IMR-90 (cell line): ENCODE measurements around the gene CSN1S1. TPM values are rescaled to one million over a fixed set of nuclear protein-coding genes. Genes with fewer than 3 reads are reported as not detected.

Source experiments
- ATAC-seq: fragments of 200-7000 bp; cut with Tn5 transposase; 2 replicates; pipeline ENCODE4 v1.9.1; 2020; ENCODE audit warnings: low read depth, mild to moderate bottlenecking, moderate library complexity
- BruUV-seq: library from RNA; stranded (reverse); fragments of 400-500 nt; replicated peaks from 2 replicates; lab custom pipeline; 2021; lab: Mats Ljungman, UMichigan
- CTCF ChIA-PET: fragments of 300-600 bp; formaldehyde crosslinking; extraction: SDS; loops from one replicate; lab custom pipeline; 2021; ENCODE audit warnings: antibody characterized with exemption; lab: Yijun Ruan, JAX
- POLR2A ChIA-PET: fragments of 300-600 bp; sonication (Branson Sonifier 250); formaldehyde crosslinking; loops from one replicate; lab custom pipeline; 2022; ENCODE audit warnings: antibody characterized with exemption; ENCODE audit not compliant: unreplicated experiment; lab: Charles Lee
- DNase-seq: peaks from one replicate; pipeline ENCODE4 v3.0.0; 2013
- H2AFZ ChIP-seq: replicated peaks from 2 replicates; pipeline ENCODE3; 2013; ENCODE audit warnings: low read length, mild to moderate bottlenecking; ENCODE audit not compliant: poor library complexity
- H2AK5ac ChIP-seq: 2 replicates; pipeline ENCODE4 v1.6.1; 2013; ENCODE audit warnings: low read depth, low read length, inconsistent platforms
- H2AK9ac ChIP-seq: replicated peaks from 2 replicates; pipeline ENCODE3; 2013; ENCODE audit warnings: mild to moderate bottlenecking, low read depth, low read length, moderate library complexity; ENCODE audit not compliant: poor library complexity
- H2BK120ac ChIP-seq: 2 replicates; pipeline ENCODE4 v1.6.1; 2013; ENCODE audit warnings: low read depth, low read length, inconsistent platforms
- H2BK15ac ChIP-seq: 3 replicates; pipeline ENCODE4 v1.6.1; 2013; ENCODE audit warnings: low read depth, low read length, inconsistent platforms
- H2BK20ac ChIP-seq: 2 replicates; pipeline ENCODE4 v1.6.1; 2013; ENCODE audit warnings: low read depth, mild to moderate bottlenecking, inconsistent platforms, low read length, moderate library complexity
- H2BK5ac ChIP-seq: 2 replicates; pipeline ENCODE4 v1.6.1; 2013; ENCODE audit warnings: mild to moderate bottlenecking, low read depth, low read length, inconsistent platforms; ENCODE audit not compliant: poor library complexity, severe bottlenecking
- H3K14ac ChIP-seq: replicated peaks from 2 replicates; pipeline ENCODE4 v1.6.1; 2013; ENCODE audit warnings: low read depth, low read length, inconsistent platforms
- H3K18ac ChIP-seq: 2 replicates; pipeline ENCODE4 v1.6.1; 2013; ENCODE audit warnings: low read depth, low read length, control low read depth
- H3K23ac ChIP-seq: 2 replicates; pipeline ENCODE4 v1.6.1; 2013; ENCODE audit warnings: low read depth, low read length, inconsistent platforms
- H3K27ac ChIP-seq: 2 replicates; pipeline ENCODE4 v1.5.1; 2013; ENCODE audit warnings: mild to moderate bottlenecking, control low read depth, low read length; ENCODE audit not compliant: insufficient read depth
- H3K27me3 ChIP-seq: 2 replicates; pipeline ENCODE4 v1.6.1; 2013; ENCODE audit warnings: low read length; ENCODE audit not compliant: control insufficient read depth, insufficient read depth
- H3K36me3 ChIP-seq: 2 replicates; pipeline ENCODE4 v1.6.1; 2013; ENCODE audit warnings: low read length, mixed read lengths; ENCODE audit not compliant: control insufficient read depth, insufficient read depth
- H3K4ac ChIP-seq: 2 replicates; pipeline ENCODE4 v1.6.1; 2013; ENCODE audit warnings: low read depth, low read length, inconsistent platforms
- H3K4me1 ChIP-seq: 2 replicates; pipeline ENCODE4 v1.6.1; 2013; ENCODE audit warnings: low read length, mixed read lengths; ENCODE audit not compliant: control insufficient read depth, insufficient read depth
- H3K4me2 ChIP-seq: 2 replicates; pipeline ENCODE4 v1.6.1; 2013; ENCODE audit warnings: low read depth, mild to moderate bottlenecking, control low read depth, low read length, moderate library complexity
- H3K4me3 ChIP-seq: 2 replicates; pipeline ENCODE4 v1.5.1; 2013; ENCODE audit warnings: low read depth, mild to moderate bottlenecking, control low read depth, low read length, moderate library complexity; ENCODE audit not compliant: insufficient read depth
- H3K56ac ChIP-seq: 2 replicates; pipeline ENCODE4 v1.6.1; 2013; ENCODE audit warnings: low read length, inconsistent platforms; ENCODE audit not compliant: insufficient read depth; ENCODE audit errors: extremely low read depth
- H3K79me1 ChIP-seq, 2 experiments: 2 replicates each; pipeline ENCODE4 v1.6.1; 2013; ENCODE audit warnings: low read length in 2 of 2, inconsistent platforms in 1 of 2, low read depth in 1 of 2
- H3K9ac ChIP-seq: 2 replicates; pipeline ENCODE4 v1.6.1; 2013; ENCODE audit warnings: low read depth, low read length, control low read depth
- H3K9me1 ChIP-seq: 2 replicates; pipeline ENCODE4 v1.6.1; 2013; ENCODE audit warnings: low read length, inconsistent platforms; ENCODE audit not compliant: insufficient read depth
- H3K9me3 ChIP-seq: 2 replicates; pipeline ENCODE4 v1.6.1; 2013; ENCODE audit warnings: low read length; ENCODE audit not compliant: control insufficient read depth, insufficient read depth
- H4K20me1 ChIP-seq: 2 replicates; pipeline ENCODE4 v1.6.1; 2013; ENCODE audit warnings: low read length, inconsistent platforms; ENCODE audit not compliant: insufficient read depth
- H4K5ac ChIP-seq: 2 replicates; pipeline ENCODE4 v1.6.1; 2013; ENCODE audit warnings: mild to moderate bottlenecking, low read depth, low read length, control low read depth
- H4K8ac ChIP-seq, 2 experiments: 2 replicates each; pipeline ENCODE4 v1.6.1; 2013; ENCODE audit warnings: low read depth in 2 of 2, low read length in 2 of 2, control low read depth in 1 of 2, inconsistent platforms in 1 of 2
- H4K91ac ChIP-seq: 2 replicates; pipeline ENCODE4 v1.6.1; 2013; ENCODE audit warnings: low read depth, low read length, inconsistent platforms; ENCODE audit not compliant: insufficient read depth
- BHLHE40 ChIP-seq: fragments of 150-350 bp; IDR thresholded peaks from 2 replicates; pipeline ENCODE4 v1.6.1; 2016; ENCODE audit warnings: mild to moderate bottlenecking, low read depth, low read length
- CHD1 ChIP-seq: IDR thresholded peaks from 2 replicates; pipeline ENCODE4 v1.6.1; 2012; ENCODE audit warnings: low read depth, low read length, improper control_type of control experiment
- CTCF ChIP-seq: conservative IDR thresholded peaks from 2 replicates; pipeline ENCODE4 v1.5.1; 2012; ENCODE audit warnings: mild to moderate bottlenecking, low read depth, low read length, improper control_type of control experiment
- ELK1 ChIP-seq: fragments of 150-350 bp; IDR thresholded peaks from 2 replicates; pipeline ENCODE4 v1.6.1; 2016; ENCODE audit warnings: low read depth, mild to moderate bottlenecking, low read length, moderate library complexity, borderline replicate concordance
- MAZ ChIP-seq: IDR thresholded peaks from 2 replicates; pipeline ENCODE4 v1.6.1; 2012; ENCODE audit warnings: low read depth, mild to moderate bottlenecking, low read length, improper control_type of control experiment, moderate library complexity, borderline replicate concordance
- NFE2L2 ChIP-seq: fragments of 150-350 bp; IDR thresholded peaks from 2 replicates; pipeline ENCODE4 v1.6.1; 2016; ENCODE audit warnings: low read depth, mild to moderate bottlenecking, low read length
- RAD21 ChIP-seq: IDR thresholded peaks from 2 replicates; pipeline ENCODE4 v1.6.1; 2012; ENCODE audit warnings: low read length, improper control_type of control experiment
- RCOR1 ChIP-seq: IDR thresholded peaks from 2 replicates; pipeline ENCODE4 v1.6.1; 2012; ENCODE audit warnings: mild to moderate bottlenecking, low read length, improper control_type of control experiment; ENCODE audit not compliant: insufficient replicate concordance
- RFX5 ChIP-seq: IDR thresholded peaks from 2 replicates; pipeline ENCODE4 v1.8.0; 2012; ENCODE audit warnings: low read depth, mild to moderate bottlenecking, low read length, moderate library complexity
- WGBS, 2 experiments: methylation state at CpG; one replicate each; pipeline versions ENCODE4 v1.1.5 to v1.1.7; 2013; ENCODE audit warnings: missing lambda C conversion rate in 2 of 2; ENCODE audit not compliant: insufficient read length in 1 of 2; ENCODE audit errors: extremely low coverage in 2 of 2; 5-methylcytosine and 5-hydroxymethylcytosine counted together
- dilution Hi-C: fragments of 300-500 bp; cut with HindIII; formaldehyde crosslinking; loops from one replicate; pipeline ENCODE4 v1.14.3; 2018; ENCODE audit warnings: low sequenced_read_pairs; ENCODE audit not compliant: unreplicated experiment
- in situ Hi-C: fragments of 300-500 bp; cut with MboI; formaldehyde crosslinking; loops from 3 replicates; pipeline ENCODE4 v1.14.3; 2019; ENCODE audit warnings: low sequenced_read_pairs, inconsistent platforms, mixed read lengths
- intact Hi-C: fragments of 100-400 bp; cut with micrococcal nuclease; formaldehyde crosslinking; loops from 2 replicates; pipeline ENCODE4 v1.10.0; 2022
- polyA plus RNA-seq, 3 experiments: library from polyadenylated mRNA; depleted of rRNA; stranded (reverse); fragments of >200 nt; gene quantifications; 2 replicates each; pipeline ENCODE4 v1.2.3, GENCODE V29; 2012; ENCODE audit warnings: low replicate concordance in 1 of 3
- total RNA-seq: library from RNA; depleted of rRNA; stranded (reverse); fragments of >200 nt; gene quantifications from 2 replicates; pipeline ENCODE4 v1.2.3, GENCODE V29; 2012

CSN1S1 gene
- total and polyA plus RNA-seq, 2 of the 4 experiments (the other 2 are of a cell fraction), result not detected

- ChIA-PET CTCF (no interaction called here), POLR2A (no interaction called here)
- Histone ChIP-seq H3K27ac (no peak overlapping the region), H3K56ac (no peak overlapping the region), H2BK120ac (no peak overlapping the region), H3K36me3 (no peaks in the 10 kb centered on the region), H2BK15ac (no peak overlapping the region), H3K9ac (no peak overlapping the region), H4K5ac (no peak overlapping the region), H3K18ac (no peak overlapping the region), H4K20me1 (no peaks in the 10 kb centered on the region), H3K9me3 (no peaks in the 10 kb centered on the region), H3K4ac (no peak overlapping the region), H2BK20ac (no peak overlapping the region), H2AK5ac (no peak overlapping the region), H2AFZ (no peak overlapping the region), H3K23ac (no peak overlapping the region), H3K9me1 (no peaks in the 10 kb centered on the region), H3K14ac (no peak overlapping the region), H3K4me2 (no peak overlapping the region), H3K4me3 (no peak overlapping the region), H3K79me1 (no peaks in the 10 kb centered on the region), H3K27me3 (no peaks in the 10 kb centered on the region), H2AK9ac (no peak overlapping the region), H3K4me1 (no peaks in the 10 kb centered on the region), H2BK5ac (no peak overlapping the region), H4K91ac (no peak overlapping the region), H4K8ac (no peak overlapping the region)
- intact Hi-C loops (no loop called here), dilution Hi-C loops (no loop called here), in situ Hi-C loops (no loop called here)
- WGBS, 2 experiments, result no CpG with 5 or more reads among the region's 3 CpGs
- no peak for ATAC-seq
- no TSS peak for BruUV-seq
- TF ChIP-seq CTCF (no peak), ELK1 (no peak), RAD21 (no peak), MAZ (no peak), RFX5 (no peak), CHD1 (no peak), BHLHE40 (no peak), RCOR1 (no peak), NFE2L2 (no peak)
- no peak for DNase-seq
Observed at GRCh38 chr4:69951602-69952001, 20.7 kb downstream of the CSN1S1 start.
